Skin epidermis (tissue), 12 donors: Measurements from ENCODE around the gene ABHD11.
"Not testable (repeated sequence)": the region's sequence is repeated elsewhere in the genome, so short reads cannot be mapped to it uniquely, and the experiment has no call there.

Experiments used
- H3K27ac ChIP-seq, 21 experiments: fragments of 200-600 bp; sonication (generic) in 11 of 21; one replicate each; pipeline ENCODE4 v1.5.0; 2020; ENCODE audit warnings: mild to moderate bottlenecking in 3 of 21, inconsistent platforms in 2 of 21, moderate library complexity in 2 of 21
- H3K4me3 ChIP-seq, 7 experiments: fragments of 200-600 bp; sonication (generic) in 2 of 7; one replicate each; pipeline ENCODE4 v1.5.0; 2020; ENCODE audit warnings: inconsistent platforms in 2 of 7, mild to moderate bottlenecking in 2 of 7, moderate library complexity in 1 of 7

ABHD11 gene

DNA sequence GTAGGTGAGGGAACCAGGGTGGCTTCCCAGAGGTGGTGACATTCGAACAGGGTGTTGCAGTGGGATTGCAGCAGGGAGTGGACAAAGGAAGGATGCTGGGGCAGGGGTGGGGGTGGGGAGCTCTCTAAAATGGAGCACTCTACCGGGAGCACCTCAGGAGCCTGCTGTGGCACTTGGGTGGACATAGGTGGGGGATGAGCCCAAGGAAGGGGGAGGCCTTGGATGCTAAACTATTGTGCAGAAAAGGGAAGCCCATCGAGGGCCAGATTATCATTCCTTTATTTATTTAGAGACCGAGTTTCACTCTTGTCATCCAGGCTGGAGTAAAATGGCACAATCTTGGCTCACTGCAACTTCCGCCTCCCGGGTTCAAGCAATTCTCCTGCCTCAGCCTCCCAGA is 15.8 kb downstream of the ABHD11 start:
- Histone ChIP-seq H3K4me3 (no peak overlapping the region), H3K27ac (no peak overlapping the region)

GRCh38 chr7:73722182-73722581 is 16.4 kb downstream of the ABHD11 start:
- not testable (repeated sequence) for H3K4me3 ChIP-seq, H3K27ac ChIP-seq

GRCh38 chr7:73721377-73721817 is 17.2 kb downstream of the ABHD11 start:
- Histone ChIP-seq H3K4me3 (no peak overlapping the region), H3K27ac (no peak overlapping the region)

DNA sequence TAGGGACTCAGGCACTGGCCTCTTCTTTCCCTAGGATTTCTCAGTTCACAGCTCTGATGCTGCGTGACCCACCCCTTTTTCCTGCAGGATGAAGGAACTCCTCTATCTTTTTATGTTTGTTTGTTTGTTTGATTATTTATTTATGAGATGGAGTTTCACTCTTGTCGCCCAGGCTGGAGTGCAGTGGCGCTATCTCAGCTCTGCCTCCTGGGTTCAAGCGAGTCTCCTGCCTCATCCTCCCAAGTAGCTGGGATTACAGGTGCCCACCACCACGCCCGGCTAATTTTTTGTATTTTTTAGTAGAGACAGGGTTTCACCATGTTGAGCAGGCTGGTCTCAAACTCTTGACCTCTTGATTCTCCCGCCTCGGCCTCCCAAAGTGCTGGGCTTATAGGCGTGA is 18.2 kb downstream of the ABHD11 start:
- H3K4me3 ChIP-seq, H3K27ac ChIP-seq: not testable (repeated sequence)

- Histone ChIP-seq H3K4me3 (peak overlapping the region in 5 of 7 experiments; percentile 14 to 82 (median 74)), H3K27ac (no peak overlapping the region)
Observed at GRCh38 chr7:73719806-73720169, 18.8 kb downstream of the ABHD11 start.

GRCh38 chr7:73718905-73719805 is 19.4 kb downstream of the ABHD11 start, which contains the start of gene STX1A:
Gene STX1A, minus strand, starts transcription at chr7:73719669. Its CDS starts 38 bp downstream, at chr7:73719631.
- H3K27ac ChIP-seq: peak within 1 kb of the TSS in 14 of 21 experiments; percentile 22 to 78 (median 62)

DNA sequence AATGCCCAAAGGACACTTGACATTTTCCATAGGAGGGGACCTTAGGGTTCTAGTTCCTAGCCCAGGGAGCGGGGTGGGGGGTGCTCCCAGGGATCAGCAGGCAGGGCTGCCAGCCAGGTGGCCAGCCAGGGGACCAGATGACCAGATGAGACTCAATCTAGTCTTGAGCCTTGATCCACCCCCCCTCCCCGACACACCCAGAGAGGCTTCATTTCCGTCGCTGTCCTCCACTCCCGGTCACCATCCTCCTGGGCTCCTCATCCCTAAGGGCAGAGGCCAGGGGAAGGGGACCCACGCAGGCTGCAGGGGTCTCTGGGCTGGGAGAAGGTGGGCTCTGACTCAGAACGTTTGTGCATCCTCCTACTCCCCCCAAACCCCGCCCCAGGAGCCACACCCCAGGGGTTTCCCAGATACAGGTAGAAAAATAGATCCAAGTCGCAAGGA is 20.1 kb downstream of the ABHD11 start:
- H3K4me3 ChIP-seq: peak overlapping the region; percentile 46 to 82 (median 74)
- peak overlapping the region in 13 of 21 experiments; percentile 25 to 78 (median 62) for H3K27ac ChIP-seq

More at GRCh38 chr7:73718905-73719805, 19.4 kb downstream of the ABHD11 start, which contains the start of gene STX1A:
- H3K4me3 ChIP-seq: peak within 1 kb of the TSS; percentile 46 to 82 (median 74)

DNA sequence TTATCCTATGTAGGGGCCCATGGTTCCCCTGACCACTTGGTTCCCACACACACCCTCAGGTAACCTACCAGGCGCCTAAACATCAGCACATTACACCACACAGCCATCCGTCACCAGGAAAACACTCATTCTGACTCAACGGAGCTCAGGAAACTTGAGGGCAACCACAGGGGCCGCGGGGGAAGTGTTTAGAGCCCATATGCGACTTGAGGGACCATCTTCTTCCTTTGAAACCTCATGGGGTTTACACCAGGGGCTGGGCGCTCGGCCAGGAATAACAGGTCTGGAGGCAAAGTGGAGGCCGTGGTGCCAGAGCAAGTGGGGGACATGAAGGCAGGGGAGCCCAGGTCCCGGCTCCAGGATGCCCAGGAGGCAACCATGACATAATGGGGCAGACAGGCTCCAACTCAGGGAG is 20.6 kb downstream of the ABHD11 start:
- peak overlapping the region in 7 of 21 experiments; percentile 25 to 77 (median 62) for H3K27ac ChIP-seq
- H3K4me3 ChIP-seq: peak overlapping the region in 6 of 7 experiments; percentile 46 to 82 (median 74)

GRCh38 chr7:73717025-73717807 is 21.4 kb downstream of the ABHD11 start:
- H3K27ac ChIP-seq: peak overlapping the region in 3 of 21 experiments; percentile 18 to 77 (median 62)
- H3K4me3 ChIP-seq: peak overlapping the region in 1 of 7 experiments; percentile 74

GRCh38 chr7:73716318-73716890 is 22.2 kb downstream of the ABHD11 start:
- Histone ChIP-seq H3K4me3 (no peak overlapping the region), H3K27ac (no peak overlapping the region)

- Histone ChIP-seq H3K4me3 (no peak overlapping the region), H3K27ac (no peak overlapping the region)
Observed at GRCh38 chr7:73715648-73716317, 22.8 kb downstream of the ABHD11 start.

DNA sequence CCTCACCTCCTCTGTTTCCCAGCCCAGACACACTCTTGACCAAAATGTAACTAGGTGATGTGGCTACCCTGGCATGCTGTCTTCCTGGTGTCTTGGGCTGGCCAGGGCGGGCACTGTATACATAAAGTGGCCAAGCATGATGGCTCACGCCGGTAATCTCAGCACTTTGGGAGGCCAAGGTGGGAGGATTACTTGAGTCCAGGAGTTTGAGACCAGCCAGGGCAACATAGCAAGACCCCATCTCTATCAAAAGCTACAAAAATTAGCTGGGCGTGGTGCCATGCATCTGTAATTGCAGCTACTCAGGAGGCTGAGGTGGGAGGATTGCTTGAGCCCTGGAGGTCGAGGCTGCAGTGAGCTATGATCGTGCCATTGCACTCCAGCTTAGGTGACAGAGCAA is 25.3 kb downstream of the ABHD11 start:
- not testable (repeated sequence) for H3K27ac ChIP-seq, H3K4me3 ChIP-seq

GRCh38 chr7:73712773-73713172 is 25.8 kb downstream of the ABHD11 start:
- H3K27ac ChIP-seq: no peak overlapping the region
- H3K4me3 ChIP-seq: no peak overlapping the region

DNA sequence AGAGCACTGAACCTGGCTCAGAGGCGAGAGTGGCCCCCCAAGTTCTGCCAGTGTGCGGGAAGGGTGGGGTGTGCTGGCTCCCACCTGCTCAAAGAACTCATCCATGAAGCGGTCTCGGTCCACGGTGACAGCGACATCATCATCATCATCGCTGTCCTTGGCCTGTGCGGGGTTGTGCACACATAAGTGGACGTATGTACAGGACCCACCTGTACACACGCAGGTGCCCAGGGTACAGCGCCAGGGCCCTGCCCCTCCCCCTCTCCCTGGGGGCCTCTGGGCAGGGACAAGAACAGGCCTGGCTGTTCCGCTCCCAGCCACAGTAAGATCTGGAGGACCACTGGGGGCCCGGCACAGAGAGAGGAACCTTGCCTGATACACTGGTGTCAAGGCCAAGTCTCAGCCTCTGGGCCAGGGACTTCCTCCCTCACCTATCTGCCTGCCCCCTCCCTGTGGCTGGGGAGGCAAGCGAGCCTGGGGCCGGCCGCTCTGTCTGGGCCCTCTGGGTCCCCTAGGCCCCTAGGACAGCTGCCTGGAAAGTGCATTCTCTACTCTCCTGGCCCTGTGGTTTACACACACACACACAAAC is 29.5 kb downstream of the ABHD11 start:
- no peak overlapping the region for H3K27ac ChIP-seq
- no peak overlapping the region for H3K4me3 ChIP-seq

DNA sequence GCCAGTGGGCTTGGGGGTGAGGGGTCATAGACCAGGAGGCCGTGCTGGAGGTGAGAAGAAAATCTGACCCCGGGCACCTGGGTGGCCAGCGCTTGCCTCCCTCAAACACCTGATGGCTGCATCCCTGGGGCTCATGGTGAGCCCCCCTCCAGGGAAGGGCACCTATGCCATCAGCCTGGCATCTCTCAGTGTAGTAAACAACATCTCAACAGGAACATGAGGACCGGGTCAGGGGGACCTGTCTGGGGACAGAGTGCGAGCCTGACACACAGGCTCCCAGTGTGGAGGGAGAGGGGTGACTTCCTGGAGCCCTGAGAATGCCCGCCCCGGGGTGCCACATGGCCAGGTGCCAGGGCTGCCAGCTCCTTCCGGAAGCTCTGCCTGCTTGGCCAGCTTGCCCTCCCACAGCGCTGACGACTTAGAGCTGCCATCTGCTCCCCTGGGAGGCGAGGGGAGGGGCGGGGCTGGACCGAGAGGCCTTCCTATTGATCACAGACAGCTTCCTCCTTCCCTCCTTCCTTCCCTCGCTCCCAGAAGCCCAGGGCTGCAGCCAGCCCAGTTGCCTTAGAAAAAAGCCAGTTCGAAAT is 31.5 kb downstream of the ABHD11 start:
- no peak overlapping the region for H3K4me3 ChIP-seq
- H3K27ac ChIP-seq: no peak overlapping the region

- Histone ChIP-seq H3K27ac (peak overlapping the region in 1 of 21 experiments; percentile 53), H3K4me3 (no peak overlapping the region)
Observed at GRCh38 chr7:73706126-73707044, 32.2 kb downstream of the ABHD11 start.

GRCh38 chr7:73705551-73705920 is 33.1 kb downstream of the ABHD11 start:
- Histone ChIP-seq H3K4me3 (no peak overlapping the region), H3K27ac (peak overlapping the region in 2 of 21 experiments; percentile 41 to 53)
